ENCODE results near the gene SLC12A5.
A peak's percentile ranks its signal among the peaks of the same experiment; 100 is the strongest.

The SLC12A5 gene

DNA sequence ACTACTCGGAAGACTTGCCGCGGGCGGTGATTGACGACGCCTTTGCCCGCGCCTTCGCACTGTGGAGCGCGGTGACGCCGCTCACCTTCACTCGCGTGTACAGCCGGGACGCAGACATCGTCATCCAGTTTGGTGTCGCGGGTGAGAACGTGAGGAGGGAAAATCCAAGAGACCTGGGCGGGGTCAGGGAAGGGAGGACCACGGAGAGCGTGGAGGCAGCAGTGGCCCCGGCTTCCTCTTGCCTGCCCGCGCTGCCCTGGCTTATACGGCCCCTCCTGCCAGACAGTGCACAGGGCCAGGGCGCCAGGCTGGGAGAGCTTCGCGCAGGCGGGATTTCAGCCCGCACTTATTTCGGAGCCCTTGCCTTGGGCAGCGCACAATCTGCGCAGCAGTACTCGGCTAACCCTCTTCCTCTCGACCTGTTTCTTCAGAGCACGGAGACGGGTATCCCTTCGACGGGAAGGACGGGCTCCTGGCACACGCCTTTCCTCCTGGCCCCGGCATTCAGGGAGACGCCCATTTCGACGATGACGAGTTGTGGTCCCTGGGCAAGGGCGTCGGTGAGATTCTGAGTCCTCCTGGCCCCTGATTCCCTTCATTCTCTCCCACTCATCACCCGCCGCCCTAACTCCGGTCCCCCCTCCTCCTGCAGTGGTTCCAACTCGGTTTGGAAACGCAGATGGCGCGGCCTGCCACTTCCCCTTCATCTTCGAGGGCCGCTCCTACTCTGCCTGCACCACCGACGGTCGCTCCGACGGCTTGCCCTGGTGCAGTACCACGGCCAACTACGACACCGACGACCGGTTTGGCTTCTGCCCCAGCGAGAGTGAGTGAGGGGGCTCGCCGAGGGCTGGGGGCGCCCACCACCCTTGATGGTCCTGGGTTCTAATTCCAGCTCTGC lies 18.3 kb upstream of the SLC12A5 start:
- peaks cover 74% of the 10 kb centered on the region for H3K27me3 ChIP-seq
- H3K36me3 ChIP-seq = no peaks in the 10 kb centered on the region
- no peaks in the 10 kb centered on the region for H3K4me1 ChIP-seq
- TF ChIP-seq, protein P1, sequence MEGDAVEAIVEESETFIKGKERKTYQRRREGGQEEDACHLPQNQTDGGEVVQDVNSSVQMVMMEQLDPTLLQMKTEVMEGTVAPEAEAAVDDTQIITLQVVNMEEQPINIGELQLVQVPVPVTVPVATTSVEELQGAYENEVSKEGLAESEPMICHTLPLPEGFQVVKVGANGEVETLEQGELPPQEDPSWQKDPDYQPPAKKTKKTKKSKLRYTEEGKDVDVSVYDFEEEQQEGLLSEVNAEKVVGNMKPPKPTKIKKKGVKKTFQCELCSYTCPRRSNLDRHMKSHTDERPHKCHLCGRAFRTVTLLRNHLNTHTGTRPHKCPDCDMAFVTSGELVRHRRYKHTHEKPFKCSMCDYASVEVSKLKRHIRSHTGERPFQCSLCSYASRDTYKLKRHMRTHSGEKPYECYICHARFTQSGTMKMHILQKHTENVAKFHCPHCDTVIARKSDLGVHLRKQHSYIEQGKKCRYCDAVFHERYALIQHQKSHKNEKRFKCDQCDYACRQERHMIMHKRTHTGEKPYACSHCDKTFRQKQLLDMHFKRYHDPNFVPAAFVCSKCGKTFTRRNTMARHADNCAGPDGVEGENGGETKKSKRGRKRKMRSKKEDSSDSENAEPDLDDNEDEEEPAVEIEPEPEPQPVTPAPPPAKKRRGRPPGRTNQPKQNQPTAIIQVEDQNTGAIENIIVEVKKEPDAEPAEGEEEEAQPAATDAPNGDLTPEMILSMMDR (IDR thresholded peaks at IDR 0.05; ENCODE audit: low read depth, low read length) = no peak
- no peak overlapping the region for H3K4me3 ChIP-seq (ENCODE audit: low read depth, low read length)
- no peak for DNase-seq
- H3K9me3 ChIP-seq = no peaks in the 10 kb centered on the region; the same call in 1 of the 2 replicates

DNA sequence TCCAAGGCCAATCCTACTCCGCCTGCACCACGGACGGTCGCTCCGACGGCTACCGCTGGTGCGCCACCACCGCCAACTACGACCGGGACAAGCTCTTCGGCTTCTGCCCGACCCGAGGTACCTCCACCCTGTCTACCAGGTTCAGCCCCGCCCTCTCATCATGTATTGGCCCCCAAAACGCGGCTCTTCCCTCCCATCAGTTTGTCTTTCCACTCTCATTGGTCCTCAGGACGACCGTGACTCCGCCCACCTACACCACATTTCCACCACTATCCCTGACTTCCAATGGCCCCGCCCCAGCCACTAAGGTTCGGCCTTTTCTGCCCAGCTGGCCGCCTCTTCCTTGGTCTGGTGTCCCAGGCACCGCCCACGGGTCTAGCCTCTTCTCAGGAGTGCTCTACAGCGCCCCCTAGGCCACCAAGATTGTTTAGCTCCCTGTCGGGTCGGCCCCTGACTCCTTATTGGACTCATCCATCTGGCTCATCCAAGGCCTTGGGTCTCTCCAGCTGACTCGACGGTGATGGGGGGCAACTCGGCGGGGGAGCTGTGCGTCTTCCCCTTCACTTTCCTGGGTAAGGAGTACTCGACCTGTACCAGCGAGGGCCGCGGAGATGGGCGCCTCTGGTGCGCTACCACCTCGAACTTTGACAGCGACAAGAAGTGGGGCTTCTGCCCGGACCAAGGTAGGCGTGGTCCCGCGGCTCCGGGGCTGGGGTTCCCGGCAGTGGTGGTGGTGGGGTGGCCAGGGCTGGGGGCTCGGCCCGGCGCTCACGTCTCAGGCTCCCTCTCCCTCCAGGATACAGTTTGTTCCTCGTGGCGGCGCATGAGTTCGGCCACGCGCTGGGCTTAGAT lies 17.2 kb upstream of the SLC12A5 start:
- H3K4me1 ChIP-seq = no peaks in the 10 kb centered on the region
- peak; percentile 99 for DNase-seq
- no peaks in the 10 kb centered on the region for H3K36me3 ChIP-seq
- H3K27me3 ChIP-seq = peaks cover 64% of the 10 kb centered on the region
- H3K9me3 ChIP-seq = no peaks in the 10 kb centered on the region; the same call in 1 of the 2 replicates
- TF ChIP-seq, protein P1 (IDR thresholded peaks at IDR 0.05; ENCODE audit: low read depth, low read length) = peak; percentile 80
- no peak overlapping the region for H3K4me3 ChIP-seq (ENCODE audit: low read depth, low read length)

DNA sequence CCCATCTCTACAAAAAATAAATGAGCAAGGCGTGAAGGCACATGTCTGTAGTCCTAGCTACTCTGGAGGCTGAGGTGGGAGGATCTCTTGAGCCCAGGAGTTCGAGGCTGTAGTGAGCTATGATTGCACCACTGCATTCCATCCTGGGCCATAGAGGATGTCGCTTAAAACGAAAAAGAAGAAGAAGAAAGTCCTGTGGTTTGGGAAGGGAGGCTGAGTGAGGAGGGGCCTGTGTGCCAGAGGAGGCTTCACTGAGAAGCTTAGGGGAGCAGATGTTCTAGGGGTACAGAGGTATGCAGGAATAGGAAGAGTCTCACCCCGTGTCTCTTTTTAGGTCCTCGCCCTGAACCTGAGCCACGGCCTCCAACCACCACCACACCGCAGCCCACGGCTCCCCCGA lies 16.1 kb upstream of the SLC12A5 start:
- H3K4me3 ChIP-seq (ENCODE audit: low read depth, low read length) = no peak overlapping the region
- no peak for DNase-seq
- TF ChIP-seq, protein P1 (IDR thresholded peaks at IDR 0.05; ENCODE audit: low read depth, low read length) = no peak
- H3K36me3 ChIP-seq = no peaks in the 10 kb centered on the region
- H3K27me3 ChIP-seq = peaks cover 54% of the 10 kb centered on the region
- no peaks in the 10 kb centered on the region; the same call in 1 of the 2 replicates for H3K9me3 ChIP-seq
- no peaks in the 10 kb centered on the region for H3K4me1 ChIP-seq

DNA sequence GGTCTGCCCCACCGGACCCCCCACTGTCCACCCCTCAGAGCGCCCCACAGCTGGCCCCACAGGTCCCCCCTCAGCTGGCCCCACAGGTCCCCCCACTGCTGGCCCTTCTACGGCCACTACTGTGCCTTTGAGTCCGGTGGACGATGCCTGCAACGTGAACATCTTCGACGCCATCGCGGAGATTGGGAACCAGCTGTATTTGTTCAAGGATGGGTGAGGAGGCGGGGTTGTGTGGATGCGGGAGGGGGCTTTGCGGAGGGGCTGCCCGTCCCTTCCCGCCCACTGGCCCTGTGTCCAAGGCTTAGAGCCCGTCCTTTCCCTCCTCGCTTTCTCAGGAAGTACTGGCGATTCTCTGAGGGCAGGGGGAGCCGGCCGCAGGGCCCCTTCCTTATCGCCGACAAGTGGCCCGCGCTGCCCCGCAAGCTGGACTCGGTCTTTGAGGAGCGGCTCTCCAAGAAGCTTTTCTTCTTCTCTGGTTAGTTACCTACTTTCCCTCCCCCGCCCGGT lies 15.6 kb upstream of the SLC12A5 start:
- Histone ChIP-seq H3K9me3 (no peaks in the 10 kb centered on the region; the same call in 1 of the 2 replicates), H3K4me3 (ENCODE audit: low read depth, low read length) (peak overlapping the region; percentile 32), H3K36me3 (no peaks in the 10 kb centered on the region), H3K27me3 (peaks cover 50% of the 10 kb centered on the region), H3K4me1 (no peaks in the 10 kb centered on the region)
- DNase-seq = no peak
- TF ChIP-seq, protein P1 (IDR thresholded peaks at IDR 0.05; ENCODE audit: low read depth, low read length) = no peak

DNA sequence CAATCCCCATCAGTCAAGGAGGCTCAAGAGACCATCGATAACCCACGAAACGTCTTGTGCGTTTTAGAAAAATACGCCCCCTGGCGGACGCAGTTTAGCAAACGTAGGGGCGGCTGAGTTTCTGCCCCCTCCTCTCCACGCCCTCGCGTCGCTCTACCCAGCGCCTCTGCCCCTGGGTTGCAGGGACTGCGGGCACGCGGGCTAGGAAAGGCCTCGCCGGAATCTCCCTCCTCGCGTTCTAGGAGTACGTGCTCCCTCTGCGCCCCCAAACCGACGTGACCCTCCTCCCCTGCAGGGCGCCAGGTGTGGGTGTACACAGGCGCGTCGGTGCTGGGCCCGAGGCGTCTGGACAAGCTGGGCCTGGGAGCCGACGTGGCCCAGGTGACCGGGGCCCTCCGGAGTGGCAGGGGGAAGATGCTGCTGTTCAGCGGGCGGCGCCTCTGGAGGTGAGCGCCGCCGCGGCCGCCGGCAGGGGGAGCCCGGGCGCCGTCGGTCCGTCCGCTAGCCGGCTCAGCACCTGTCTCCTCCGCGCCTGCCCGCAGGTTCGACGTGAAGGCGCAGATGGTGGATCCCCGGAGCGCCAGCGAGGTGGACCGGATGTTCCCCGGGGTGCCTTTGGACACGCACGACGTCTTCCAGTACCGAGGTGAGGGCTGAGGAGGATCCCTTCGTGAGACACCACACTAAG lies 15.0 kb upstream of the SLC12A5 start:
- DNase-seq = peak; percentile 74
- Histone ChIP-seq H3K36me3 (no peaks in the 10 kb centered on the region), H3K9me3 (no peaks in the 10 kb centered on the region; the same call in 1 of the 2 replicates), H3K4me3 (ENCODE audit: low read depth, low read length) (peak overlapping the region; percentile 32), H3K4me1 (no peaks in the 10 kb centered on the region), H3K27me3 (peaks cover 44% of the 10 kb centered on the region)
- TF ChIP-seq, protein P1 (IDR thresholded peaks at IDR 0.05; ENCODE audit: low read depth, low read length) = peak; percentile 63
